Measurements from ENCODE around the gene GJA3. TPM values are rescaled to one million over a fixed set of nuclear protein-coding genes. Genes with fewer than 3 reads are reported as not detected.

Gene GJA3
- total RNA-seq, 1 donor from 2014 or later: 0.59 TPM

DNA sequence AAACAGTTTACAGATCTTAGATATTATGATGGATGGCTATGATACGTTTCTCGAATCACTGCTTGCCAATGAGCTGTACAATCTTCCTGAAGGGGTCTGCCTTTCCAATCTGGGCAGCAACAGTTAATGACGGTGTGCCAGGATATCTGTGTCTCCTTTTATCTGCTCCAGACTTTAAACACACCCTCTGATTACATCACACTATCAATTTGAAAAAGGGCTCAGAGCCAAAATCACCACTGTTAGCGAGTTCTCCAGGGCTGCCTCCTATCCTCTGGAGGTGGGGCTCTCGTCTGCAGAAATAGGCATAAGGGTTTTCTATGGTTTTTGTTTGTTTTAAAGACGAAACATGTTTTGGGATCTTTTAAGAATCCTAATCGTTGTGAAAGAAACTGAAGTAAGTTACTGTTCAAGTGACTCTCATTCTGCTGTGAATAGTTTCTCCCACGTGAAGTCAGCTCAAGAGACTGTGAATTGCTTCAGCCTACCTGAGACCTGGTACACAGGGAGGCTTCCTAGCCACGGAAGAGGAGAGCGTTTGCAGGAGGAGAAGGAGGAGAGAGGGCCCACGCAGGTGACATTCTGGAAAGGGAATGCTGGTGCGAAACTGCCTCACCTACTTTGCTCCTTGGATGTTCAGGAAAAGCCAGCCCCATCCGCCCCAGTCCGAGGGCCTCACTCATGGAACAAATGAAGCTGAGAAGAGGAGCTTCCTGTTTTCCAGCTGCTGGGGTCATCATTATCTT, 15.2 kb upstream of the GJA3 start:
- no peaks in the 10 kb centered on the region for H3K9me3 ChIP-seq (ENCODE audit: insufficient read depth, low read depth, low read length)
- no peak overlapping the region for H3K4me2 ChIP-seq (ENCODE audit: low read length)
- H3K36me3 ChIP-seq (ENCODE audit: insufficient read depth, low read length): no peaks in the 10 kb centered on the region
- H3K4me3 ChIP-seq (ENCODE audit: insufficient read depth, low read depth, low read length): no peak overlapping the region
- H3K27me3 ChIP-seq (ENCODE audit: insufficient read depth, low read length): peaks cover 15% of the 10 kb centered on the region
- H3K9ac ChIP-seq (ENCODE audit: low read length): no peak overlapping the region
- Mint-ChIP-seq H3K27ac (ENCODE audit: unreplicated experiment) (no peak overlapping the region), H3K27me3 (ENCODE audit: low read depth, unreplicated experiment) (peaks cover 11% of the 10 kb centered on the region), H3K4me3 (ENCODE audit: unreplicated experiment) (no peak overlapping the region), H3K9me3 (ENCODE audit: unreplicated experiment) (no peaks in the 10 kb centered on the region), H3K4me1 (ENCODE audit: low read depth, unreplicated experiment) (peaks cover 16% of the 10 kb centered on the region), H3K36me3 (ENCODE audit: low read depth, unreplicated experiment) (no peaks in the 10 kb centered on the region)
- H3K27ac ChIP-seq (ENCODE audit: low read depth, low read length): no peak overlapping the region
- peaks cover 13% of the 10 kb centered on the region for H3K4me1 ChIP-seq (ENCODE audit: insufficient read depth, low read length)
- no peaks in the 10 kb centered on the region for H3K79me2 ChIP-seq (ENCODE audit: insufficient read depth, low read length)
- no peak for TF ChIP-seq EZH2 (IDR thresholded peaks at IDR 0.05; ENCODE audit: insufficient read depth, low read length)
- TF ChIP-seq, protein P1, sequence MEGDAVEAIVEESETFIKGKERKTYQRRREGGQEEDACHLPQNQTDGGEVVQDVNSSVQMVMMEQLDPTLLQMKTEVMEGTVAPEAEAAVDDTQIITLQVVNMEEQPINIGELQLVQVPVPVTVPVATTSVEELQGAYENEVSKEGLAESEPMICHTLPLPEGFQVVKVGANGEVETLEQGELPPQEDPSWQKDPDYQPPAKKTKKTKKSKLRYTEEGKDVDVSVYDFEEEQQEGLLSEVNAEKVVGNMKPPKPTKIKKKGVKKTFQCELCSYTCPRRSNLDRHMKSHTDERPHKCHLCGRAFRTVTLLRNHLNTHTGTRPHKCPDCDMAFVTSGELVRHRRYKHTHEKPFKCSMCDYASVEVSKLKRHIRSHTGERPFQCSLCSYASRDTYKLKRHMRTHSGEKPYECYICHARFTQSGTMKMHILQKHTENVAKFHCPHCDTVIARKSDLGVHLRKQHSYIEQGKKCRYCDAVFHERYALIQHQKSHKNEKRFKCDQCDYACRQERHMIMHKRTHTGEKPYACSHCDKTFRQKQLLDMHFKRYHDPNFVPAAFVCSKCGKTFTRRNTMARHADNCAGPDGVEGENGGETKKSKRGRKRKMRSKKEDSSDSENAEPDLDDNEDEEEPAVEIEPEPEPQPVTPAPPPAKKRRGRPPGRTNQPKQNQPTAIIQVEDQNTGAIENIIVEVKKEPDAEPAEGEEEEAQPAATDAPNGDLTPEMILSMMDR (IDR thresholded peaks at IDR 0.05; ENCODE audit: insufficient read depth, low read depth, low read length): no peak
- DNase-seq (ENCODE audit: low read depth) (no peak), FAIRE-seq (no peak)
- H2AFZ ChIP-seq (ENCODE audit: low read depth, low read length): no peak overlapping the region
- H4K20me1 ChIP-seq (ENCODE audit: insufficient read depth, low read length): no peaks in the 10 kb centered on the region

GRCh38 chr13:20175406-20175794, 14.5 kb upstream of the GJA3 start:
- H3K36me3 ChIP-seq (ENCODE audit: insufficient read depth, low read length): no peaks in the 10 kb centered on the region
- peak overlapping the region; percentile 80 for H3K4me2 ChIP-seq (ENCODE audit: low read length)
- Mint-ChIP-seq H3K9me3 (ENCODE audit: unreplicated experiment) (no peaks in the 10 kb centered on the region), H3K4me3 (ENCODE audit: unreplicated experiment) (no peak overlapping the region), H3K4me1 (ENCODE audit: low read depth, unreplicated experiment) (peaks cover 16% of the 10 kb centered on the region), H3K27me3 (ENCODE audit: low read depth, unreplicated experiment) (peaks cover 15% of the 10 kb centered on the region), H3K27ac (ENCODE audit: unreplicated experiment) (no peak overlapping the region), H3K36me3 (ENCODE audit: low read depth, unreplicated experiment) (no peaks in the 10 kb centered on the region)
- DNase-seq (ENCODE audit: low read depth) (no peak), FAIRE-seq (no peak)
- H3K27me3 ChIP-seq (ENCODE audit: insufficient read depth, low read length): peaks cover 15% of the 10 kb centered on the region
- peaks cover 13% of the 10 kb centered on the region for H3K4me1 ChIP-seq (ENCODE audit: insufficient read depth, low read length)
- peak overlapping the region; percentile 46 for H3K4me3 ChIP-seq (ENCODE audit: insufficient read depth, low read depth, low read length)
- H3K79me2 ChIP-seq (ENCODE audit: insufficient read depth, low read length): no peaks in the 10 kb centered on the region
- H3K27ac ChIP-seq (ENCODE audit: low read depth, low read length): peak overlapping the region; percentile 16
- peak overlapping the region; percentile 45 for H3K9ac ChIP-seq (ENCODE audit: low read length)
- no peaks in the 10 kb centered on the region for H4K20me1 ChIP-seq (ENCODE audit: insufficient read depth, low read length)
- peak overlapping the region; percentile 72 for H2AFZ ChIP-seq (ENCODE audit: low read depth, low read length)
- TF ChIP-seq, protein P1 (IDR thresholded peaks at IDR 0.05; ENCODE audit: insufficient read depth, low read depth, low read length): no peak
- TF ChIP-seq EZH2 (IDR thresholded peaks at IDR 0.05; ENCODE audit: insufficient read depth, low read length): no peak
- no peaks in the 10 kb centered on the region for H3K9me3 ChIP-seq (ENCODE audit: insufficient read depth, low read depth, low read length)

Data from astrocyte (in vitro differentiated cells and primary cell).